Activated CD8-positive, alpha-beta memory T cell treated with anti-CD3 and anti-CD28 coated beads, Interleukin-2, amount 10 ng/mL, durations not matched to agents 7 days and 5 days (primary cell): ENCODE data around the gene SLC6A19. TPM values are rescaled to one million over a fixed set of nuclear protein-coding genes. Genes with fewer than 3 reads are reported as not detected.
A peak's percentile ranks its signal among the peaks of the same experiment; 100 is the strongest.
"Not testable (repeated sequence)": the region's sequence is repeated elsewhere in the genome, so short reads cannot be mapped to it uniquely, and the experiment has no call there.

Experiments used
- ATAC-seq: fragments of 150-1000 bp; cut with Tn5 transposase; one replicate; pipeline ENCODE4 v1.10.0; 2021; ENCODE audit warnings: moderate library complexity
- CTCF ChIA-PET: fragments of 350-600 bp; sonication (Branson Sonifier 250); formaldehyde crosslinking; loops from one replicate; lab custom pipeline; 2021; ENCODE audit warnings: antibody characterized with exemption; lab: Charles Lee
- DNase-seq: peaks from one replicate; pipeline ENCODE4 v3.0.0-alpha.2; 2020
- H3K27ac Mint-ChIP-seq: one replicate; pipeline ENCODE4 v1.8.0; 2021; ENCODE audit warnings: mild to moderate bottlenecking, mixed read lengths
- H3K27me3 Mint-ChIP-seq: one replicate; pipeline ENCODE4 v1.8.0; 2021; ENCODE audit warnings: mixed read lengths
- H3K36me3 Mint-ChIP-seq: one replicate; pipeline ENCODE4 v1.8.0; 2021; ENCODE audit warnings: mild to moderate bottlenecking, mixed read lengths
- H3K4me1 Mint-ChIP-seq: one replicate; pipeline ENCODE4 v1.8.0; 2021; ENCODE audit warnings: mixed read lengths
- H3K4me3 Mint-ChIP-seq: one replicate; pipeline ENCODE4 v1.8.0; 2021; ENCODE audit warnings: mild to moderate bottlenecking, moderate library complexity, mixed read lengths
- H3K9me3 Mint-ChIP-seq: one replicate; pipeline ENCODE4 v1.8.0; 2022; ENCODE audit warnings: low read depth, mixed read lengths
- total RNA-seq, 2 experiments: library from RNA; stranded (reverse); gene quantifications; one replicate each; pipeline ENCODE4 v1.2.3, GENCODE V29; 2021

The SLC6A19 gene
- total RNA-seq, 2 experiments from 2014 or later, result not detected

DNA sequence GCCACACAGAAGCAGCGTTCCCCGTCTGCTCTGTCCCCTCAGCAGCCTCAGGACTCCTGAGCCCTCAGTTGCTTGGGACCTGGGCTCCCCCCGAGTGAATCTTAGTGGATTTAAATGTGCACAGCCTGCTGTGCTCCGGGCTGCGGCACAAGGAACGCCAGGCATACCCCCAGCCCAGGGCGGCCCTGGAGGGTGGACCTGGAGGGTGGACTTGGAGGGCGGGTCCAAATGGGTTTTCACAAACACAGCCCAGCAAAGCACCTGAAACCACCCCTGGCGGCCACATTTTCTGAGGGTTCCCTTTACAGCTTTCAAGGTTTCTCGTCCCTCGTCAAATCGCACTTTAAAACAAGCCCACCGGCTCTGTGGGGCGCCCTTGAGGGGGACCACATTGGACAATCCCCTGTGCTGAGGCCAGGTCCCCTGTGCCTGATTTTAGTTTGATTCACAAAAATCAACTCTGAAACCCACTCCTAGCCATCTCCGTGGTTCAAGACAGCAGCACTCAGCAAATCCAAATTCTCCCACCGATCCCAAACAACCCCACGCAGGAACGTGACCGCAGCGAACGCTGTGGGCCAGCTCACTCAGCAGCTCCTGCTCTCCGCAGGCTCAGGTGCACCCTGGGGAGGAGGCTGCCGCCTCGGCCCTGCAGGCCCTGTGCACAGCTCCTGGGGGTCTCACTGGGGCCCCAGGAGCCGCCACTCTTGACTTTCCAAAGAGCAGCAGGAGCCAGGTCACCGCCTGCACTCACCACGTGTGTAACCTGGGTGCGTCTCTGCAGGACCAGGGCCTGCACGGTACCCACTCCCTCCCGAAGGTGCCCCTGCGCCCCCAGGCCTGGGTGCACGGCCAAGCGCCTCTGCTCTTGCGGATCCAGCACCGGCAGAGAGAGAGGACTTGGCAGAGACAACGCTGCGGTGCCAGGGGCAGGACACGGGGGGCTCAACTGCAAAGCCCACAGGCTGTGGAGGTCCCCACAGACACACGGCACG lies 64.4 kb downstream of the SLC6A19 start:
- Mint-ChIP-seq H3K4me1 (peaks cover 8% of the 10 kb centered on the region), H3K27ac (no peak overlapping the region), H3K4me3 (no peak overlapping the region), H3K36me3 (no peaks in the 10 kb centered on the region), H3K27me3 (peaks cover 30% of the 10 kb centered on the region), H3K9me3 (no peaks in the 10 kb centered on the region)
- ATAC-seq (no peak), DNase-seq (no peak)
- CTCF ChIA-PET, result no interaction called here

- H3K4me1 Mint-ChIP-seq, result peaks cover 8% of the 10 kb centered on the region
- CTCF ChIA-PET, result no interaction called here
- no peak overlapping the region for H3K4me3 Mint-ChIP-seq
- no peak for DNase-seq
- no peaks in the 10 kb centered on the region for H3K36me3 Mint-ChIP-seq
- H3K9me3 Mint-ChIP-seq, result no peaks in the 10 kb centered on the region
- H3K27ac Mint-ChIP-seq, result no peak overlapping the region
- ATAC-seq, result no peak
- peaks cover 24% of the 10 kb centered on the region for H3K27me3 Mint-ChIP-seq
Observed at GRCh38 chr5:1266791-1267190, 65.4 kb downstream of the SLC6A19 start.

- H3K27me3 Mint-ChIP-seq, result peaks cover 17% of the 10 kb centered on the region
- H3K36me3 Mint-ChIP-seq, H3K27ac Mint-ChIP-seq, DNase-seq, ATAC-seq, H3K4me1 Mint-ChIP-seq, H3K9me3 Mint-ChIP-seq, H3K4me3 Mint-ChIP-seq, CTCF ChIA-PET: not testable (repeated sequence)
Observed at GRCh38 chr5:1267464-1267863, 66.1 kb downstream of the SLC6A19 start.

DNA sequence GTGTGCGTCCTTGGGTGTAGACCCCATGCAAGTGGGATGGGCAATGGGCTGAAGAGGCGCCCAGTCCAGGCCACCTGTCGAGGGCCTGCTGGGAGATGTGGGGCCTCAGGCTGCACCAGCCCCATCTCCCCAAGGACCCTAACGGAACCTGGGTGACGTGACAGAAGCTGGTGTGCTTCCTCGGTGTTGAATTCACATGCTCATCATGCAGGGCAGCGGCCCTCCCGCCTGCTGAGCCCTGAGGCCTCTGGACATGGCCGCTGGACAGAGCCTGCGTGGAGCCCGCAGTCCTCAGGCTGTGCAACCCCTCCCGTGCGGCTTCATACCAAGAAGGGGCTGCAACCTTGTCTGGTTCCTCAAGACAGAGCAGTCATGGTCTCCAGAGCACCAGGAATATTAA lies 66.7 kb downstream of the SLC6A19 start:
- CTCF ChIA-PET, result no interaction called here
- Mint-ChIP-seq H3K4me3 (no peak overlapping the region), H3K9me3 (no peaks in the 10 kb centered on the region), H3K27ac (no peak overlapping the region), H3K36me3 (no peaks in the 10 kb centered on the region), H3K27me3 (peaks cover 14% of the 10 kb centered on the region), H3K4me1 (peaks cover 8% of the 10 kb centered on the region)
- DNase-seq (no peak), ATAC-seq (no peak)

GRCh38 chr5:1268666-1269065 lies 67.3 kb downstream of the SLC6A19 start:
- Mint-ChIP-seq H3K36me3 (no peaks in the 10 kb centered on the region), H3K27me3 (peaks cover 14% of the 10 kb centered on the region), H3K4me1 (peaks cover 8% of the 10 kb centered on the region), H3K9me3 (no peaks in the 10 kb centered on the region), H3K4me3 (no peak overlapping the region), H3K27ac (no peak overlapping the region)
- DNase-seq (peak; percentile 80), ATAC-seq (peak; percentile 82)
- CTCF ChIA-PET, result no interaction called here

DNA sequence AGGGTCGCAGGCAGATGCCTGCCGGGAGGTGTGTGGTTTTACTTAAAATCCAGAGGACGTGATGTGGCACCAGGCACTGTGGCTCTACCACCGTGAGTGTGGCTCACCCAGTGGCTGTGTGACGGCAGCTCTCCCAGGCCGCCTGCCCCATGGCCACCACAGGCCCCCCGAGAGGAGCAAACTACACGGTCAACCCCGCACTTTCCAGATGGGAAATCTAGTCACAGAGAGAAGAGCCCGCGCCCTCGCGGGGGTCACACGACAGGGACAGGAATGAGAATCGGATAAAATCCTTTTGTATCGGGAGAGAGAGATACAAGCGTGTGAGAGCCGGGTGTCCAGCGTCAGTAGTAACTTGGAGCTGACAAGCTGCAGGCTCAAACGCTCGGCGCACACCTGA lies 69.0 kb downstream of the SLC6A19 start:
- ATAC-seq (no peak), DNase-seq (no peak)
- no peaks in the 10 kb centered on the region for H3K9me3 Mint-ChIP-seq
- H3K36me3 Mint-ChIP-seq, result peaks cover 2% of the 10 kb centered on the region
- H3K4me1 Mint-ChIP-seq, result peaks cover 8% of the 10 kb centered on the region
- H3K27me3 Mint-ChIP-seq, result peaks cover 14% of the 10 kb centered on the region
- CTCF ChIA-PET, result no interaction called here
- no peak overlapping the region for H3K4me3 Mint-ChIP-seq
- no peak overlapping the region for H3K27ac Mint-ChIP-seq

DNA sequence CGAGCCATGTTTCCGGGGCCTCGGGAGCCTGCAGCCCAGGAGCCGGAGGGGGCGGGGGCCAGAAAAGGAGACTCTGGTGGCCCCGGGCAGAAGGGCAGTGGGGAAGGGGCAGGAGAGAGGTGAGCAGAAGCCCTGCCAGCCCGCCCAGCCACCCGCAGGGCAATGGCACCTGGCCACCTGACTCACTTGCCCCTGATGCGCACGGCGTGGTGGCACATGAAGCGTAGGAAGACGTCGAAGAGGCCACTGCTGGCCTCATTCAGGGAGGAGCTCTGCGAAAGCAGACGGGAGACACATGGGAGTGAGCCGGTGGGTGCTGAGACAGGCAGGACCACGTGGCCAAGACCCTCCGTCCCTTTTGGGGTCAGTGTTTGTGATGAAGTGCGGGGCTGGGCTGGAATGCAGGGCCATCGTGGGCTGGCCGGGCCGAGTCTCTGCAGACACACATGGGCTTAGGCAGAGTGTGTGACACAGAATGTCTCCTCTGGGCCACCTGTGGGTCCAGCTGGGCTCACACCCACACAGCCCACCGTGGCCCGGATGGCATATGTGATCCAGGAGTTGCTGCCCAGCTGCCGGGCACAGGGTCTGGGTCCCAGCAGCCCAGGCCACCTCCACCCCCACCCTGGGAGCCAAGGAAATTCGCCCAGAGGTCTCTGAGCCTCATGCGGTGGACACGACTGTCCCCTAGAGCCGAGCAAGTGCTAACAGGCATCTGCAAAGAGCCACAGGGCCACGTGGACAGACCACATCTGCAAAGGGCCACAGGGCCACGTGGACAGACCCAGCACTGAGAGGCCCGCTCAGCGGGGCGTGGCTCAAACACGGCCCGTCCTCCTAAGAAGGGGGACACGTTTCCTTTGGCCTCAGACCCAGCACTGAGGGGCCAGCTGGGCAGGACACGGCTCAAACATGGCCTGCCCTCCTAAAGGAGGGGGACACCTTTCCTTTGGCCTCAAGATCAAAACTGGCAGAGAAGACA lies 69.8 kb downstream of the SLC6A19 start:
- CTCF ChIA-PET, result no interaction called here
- Mint-ChIP-seq H3K27ac (no peak overlapping the region), H3K4me1 (peaks cover 8% of the 10 kb centered on the region), H3K9me3 (no peaks in the 10 kb centered on the region), H3K27me3 (peaks cover 14% of the 10 kb centered on the region), H3K36me3 (peaks cover 2% of the 10 kb centered on the region), H3K4me3 (no peak overlapping the region)
- ATAC-seq, result no peak
- DNase-seq, result no peak

GRCh38 chr5:1272201-1272600 lies 70.8 kb downstream of the SLC6A19 start:
- peaks cover 9% of the 10 kb centered on the region for H3K27me3 Mint-ChIP-seq
- H3K4me1 Mint-ChIP-seq, result peaks cover 8% of the 10 kb centered on the region
- no peaks in the 10 kb centered on the region for H3K9me3 Mint-ChIP-seq
- H3K4me3 Mint-ChIP-seq, result no peak overlapping the region
- H3K27ac Mint-ChIP-seq, result no peak overlapping the region
- CTCF ChIA-PET, result no interaction called here
- H3K36me3 Mint-ChIP-seq, result peaks cover 2% of the 10 kb centered on the region
- DNase-seq (no peak), ATAC-seq (no peak)

- peaks cover 4% of the 10 kb centered on the region for H3K27me3 Mint-ChIP-seq
- peaks cover 2% of the 10 kb centered on the region for H3K36me3 Mint-ChIP-seq
- H3K4me3 Mint-ChIP-seq, result no peak overlapping the region
- peaks cover 4% of the 10 kb centered on the region for H3K9me3 Mint-ChIP-seq
- ATAC-seq (no peak), DNase-seq (no peak)
- CTCF ChIA-PET, result no interaction called here
- no peak overlapping the region for H3K27ac Mint-ChIP-seq
- H3K4me1 Mint-ChIP-seq, result peaks cover 4% of the 10 kb centered on the region
Observed at GRCh38 chr5:1273745-1274144, 72.3 kb downstream of the SLC6A19 start.

DNA sequence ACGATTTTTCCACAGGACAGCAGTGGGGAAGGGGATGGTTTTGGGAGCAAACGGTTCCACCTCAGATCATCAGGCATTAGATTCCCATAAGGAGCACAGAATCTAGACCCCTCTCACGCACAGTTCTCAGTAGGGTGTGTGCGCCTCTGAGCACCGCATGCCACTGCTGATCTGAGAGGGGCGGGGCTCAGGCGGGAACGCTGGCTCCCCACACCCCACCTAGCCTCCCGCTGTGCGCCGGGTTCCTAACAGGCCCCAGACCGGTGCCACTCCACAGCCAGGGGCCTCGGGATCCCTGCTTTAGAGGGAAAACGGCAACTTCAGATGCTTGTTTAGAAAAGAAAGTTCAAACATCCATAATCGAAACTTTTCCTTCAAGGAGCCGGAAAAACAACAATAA lies 73.1 kb downstream of the SLC6A19 start:
- Mint-ChIP-seq H3K27me3 (peaks cover 3% of the 10 kb centered on the region), H3K9me3 (peaks cover 4% of the 10 kb centered on the region), H3K4me3 (no peak overlapping the region), H3K36me3 (peaks cover 2% of the 10 kb centered on the region), H3K27ac (no peak overlapping the region), H3K4me1 (no peaks in the 10 kb centered on the region)
- no peak for DNase-seq
- no peak for ATAC-seq
- CTCF ChIA-PET, result no interaction called here

Other genes starting within 250 kb of the SLC6A19 start
- 1 to 10 TPM; 4.2 to 6.5 TPM for gene NKD2, start 192.8 kb upstream of the SLC6A19 start, total RNA-seq
- gene SLC12A7, start 89.5 kb upstream of the SLC6A19 start, total RNA-seq, result 10 to 100 TPM in 1 of 2 experiments, 1 to 10 TPM in 1; 6.6 to 12.2 TPM
- gene SLC6A18, start 23.8 kb downstream of the SLC6A19 start, total RNA-seq, result not detected
- gene TERT, start 93.5 kb downstream of the SLC6A19 start, total RNA-seq, result 1 to 10 TPM in 1 of 2 experiments, under 1 TPM in 1; 0.82 to 1.5 TPM
- 100 to 1,000 TPM; 107 to 115 TPM for gene CLPTM1L, start 143.5 kb downstream of the SLC6A19 start, total RNA-seq
- under 1 TPM; 0.07 to 0.23 TPM for gene SLC6A3, start 243.8 kb downstream of the SLC6A19 start, total RNA-seq